Measurements from ENCODE around the gene ADAMTSL1.

- no peak for TF ChIP-seq CTCF (IDR thresholded peaks at IDR 0.05; ENCODE audit: insufficient read depth, low read length)
- no peak for TF ChIP-seq POLR2AphosphoS5 (IDR thresholded peaks at IDR 0.05; ENCODE audit: low read depth)
- TF ChIP-seq REST (IDR thresholded peaks at IDR 0.05; ENCODE audit: insufficient replicate concordance, low read depth): no peak
- no peak for TF ChIP-seq GABPA (IDR thresholded peaks at IDR 0.05; ENCODE audit: low read depth)
Observed at GRCh38 chr9:18866121-18866831, 392.3 kb downstream of the ADAMTSL1 start.

All from HL-60 (cell line).